Measurements from ENCODE around the gene L3MBTL3.

The L3MBTL3 gene

GRCh38 chr6:130188207-130188899 is 170.0 kb downstream of the L3MBTL3 start:
- DNase-seq: no peak

- DNase-seq: no peak
These were observed 171.4 kb downstream of the L3MBTL3 start for GRCh38 chr6:130189531-130190397.

Data from NCI-H748 treated with DMSO at 0.1 percent for 48 hours (cell line).